NT2/D1 (cell line): ENCODE measurements around the gene GASK1A.

ENCODE experiments used
- SUZ12 ChIP-seq: IDR thresholded peaks from 2 replicates; pipeline ENCODE4 v1.6.1; 2011; ENCODE audit not compliant: insufficient read length, insufficient read depth; ENCODE audit errors: extremely low read depth
- YY1 ChIP-seq: IDR thresholded peaks from 2 replicates; pipeline ENCODE4 v1.6.1; 2011; ENCODE audit not compliant: insufficient read length, insufficient read depth
- ZNF274 ChIP-seq: IDR thresholded peaks from 2 replicates; pipeline ENCODE4 v1.6.1; 2011; ENCODE audit warnings: mild to moderate bottlenecking, low read depth, low read length

- TF ChIP-seq SUZ12 (no peak), YY1 (no peak), ZNF274 (no peak)
These were observed 15.8 kb upstream of the GASK1A start for GRCh38 chr3:42963269-42963668.
